GM23338 (cell line): ENCODE results near the gene BIRC3. TPM values are rescaled to one million over a fixed set of nuclear protein-coding genes. Genes with fewer than 3 reads are reported as not detected.

Source experiments
- ATAC-seq: fragments of 200-7000 bp; cut with Tn5 transposase; 3 replicates; pipeline ENCODE4 v1.9.1; 2020
- DNase-seq: peaks from one replicate; pipeline ENCODE4 v3.0.0-alpha.2; 2015; ENCODE audit warnings: low spot score
- H2AFZ ChIP-seq: fragments of 200-600 bp; sonication (generic); 2 replicates; pipeline ENCODE4 v1.8.0; 2016; ENCODE audit warnings: antibody characterized with exemption, mild to moderate bottlenecking, moderate library complexity
- H3F3A ChIP-seq: fragments of 200-600 bp; sonication (generic); replicated peaks from 2 replicates; pipeline ENCODE4 v1.8.0; 2017; ENCODE audit warnings: antibody characterized with exemption, mixed run types, low read depth
- H3K27ac ChIP-seq: fragments of 200-600 bp; sonication (generic); 2 replicates; pipeline ENCODE4 v1.6.1; 2016; ENCODE audit warnings: low read depth
- H3K27me3 ChIP-seq: fragments of 200-600 bp; sonication (generic); 2 replicates; pipeline ENCODE4 v1.8.0; 2016; ENCODE audit warnings: mild to moderate bottlenecking, mixed run types, moderate library complexity; ENCODE audit not compliant: insufficient read depth
- H3K36me3 ChIP-seq: fragments of 200-600 bp; sonication (generic); 2 replicates; pipeline ENCODE4 v1.8.0; 2016; ENCODE audit warnings: mild to moderate bottlenecking; ENCODE audit not compliant: insufficient read depth
- H3K4me1 ChIP-seq: fragments of 200-600 bp; sonication (generic); 2 replicates; pipeline ENCODE4 v1.8.0; 2016; ENCODE audit warnings: mild to moderate bottlenecking, moderate library complexity; ENCODE audit not compliant: insufficient read depth
- H3K4me2 ChIP-seq: fragments of 200-600 bp; sonication (generic); 2 replicates; pipeline ENCODE4 v1.7.1; 2017; ENCODE audit warnings: mixed run types
- H3K4me3 ChIP-seq: fragments of 200-600 bp; sonication (generic); 2 replicates; pipeline ENCODE4 v1.6.1; 2016; ENCODE audit warnings: mixed run types
- H3K79me2 ChIP-seq: fragments of 200-600 bp; sonication (generic); replicated peaks from 2 replicates; pipeline ENCODE4 v1.8.0; 2017; ENCODE audit warnings: mild to moderate bottlenecking; ENCODE audit not compliant: insufficient read depth
- H3K9me2 ChIP-seq: fragments of 200-600 bp; sonication (generic); 2 replicates; pipeline ENCODE4 v1.8.0; 2017; ENCODE audit not compliant: insufficient read depth
- H4K20me1 ChIP-seq: fragments of 200-600 bp; sonication (generic); replicated peaks from 2 replicates; pipeline ENCODE4 v1.8.0; 2017; ENCODE audit warnings: mild to moderate bottlenecking; ENCODE audit not compliant: insufficient read depth
- H3K27ac Mint-ChIP-seq: 2 replicates; pipeline ENCODE4 v1.8.0; 2020; ENCODE audit warnings: inconsistent platforms, mild to moderate bottlenecking, moderate library complexity, mixed read lengths
- H3K27me3 Mint-ChIP-seq: 3 replicates; pipeline ENCODE4 v1.8.0; 2022; ENCODE audit warnings: low read depth, mild to moderate bottlenecking, moderate library complexity, mixed read lengths, inconsistent platforms; ENCODE audit not compliant: insufficient read depth, poor library complexity
- H3K36me3 Mint-ChIP-seq: 3 replicates; pipeline ENCODE4 v1.8.0; 2021; ENCODE audit warnings: low read depth, mild to moderate bottlenecking, inconsistent platforms, moderate library complexity, mixed read lengths
- H3K4me1 Mint-ChIP-seq: 3 replicates; pipeline ENCODE4 v1.8.0; 2020; ENCODE audit warnings: mild to moderate bottlenecking, inconsistent platforms, mixed read lengths
- H3K4me3 Mint-ChIP-seq: 3 replicates; pipeline ENCODE4 v1.8.0; 2021; ENCODE audit warnings: moderate library complexity, mild to moderate bottlenecking, inconsistent platforms, mixed read lengths
- H3K9me3 Mint-ChIP-seq: 3 replicates; pipeline ENCODE4 v1.8.0; 2020; ENCODE audit warnings: moderate library complexity, mild to moderate bottlenecking, inconsistent platforms, mixed read lengths
- CREB1 ChIP-seq: fragments of 250-450 bp; sonication (Bioruptor Pico); IDR thresholded peaks from 2 replicates; pipeline ENCODE4 v1.5.0; 2020; ENCODE audit warnings: low read depth, mild to moderate bottlenecking, moderate library complexity
- EZH2 ChIP-seq: fragments of 200-600 bp; sonication (generic); IDR thresholded peaks from one replicate; pipeline ENCODE4 v1.8.0; 2017; ENCODE audit warnings: antibody characterized with exemption, mild to moderate bottlenecking, low read depth; ENCODE audit not compliant: unreplicated experiment
- EZH2phosphoT487 ChIP-seq: fragments of 200-600 bp; sonication (generic); IDR thresholded peaks from one replicate; pipeline ENCODE4 v1.8.1; 2018; ENCODE audit warnings: antibody characterized with exemption; ENCODE audit not compliant: unreplicated experiment
- JUNB ChIP-seq: IDR thresholded peaks from one replicate; pipeline ENCODE4 v1.6.1; 2016; ENCODE audit warnings: antibody characterized with exemption; ENCODE audit not compliant: unreplicated experiment
- STAT1 ChIP-seq: IDR thresholded peaks from one replicate; pipeline ENCODE4 v1.6.1; 2016; ENCODE audit warnings: antibody characterized with exemption; ENCODE audit not compliant: unreplicated experiment
- ZNF114 ChIP-seq: fragments of 250-450 bp; sonication (Bioruptor Pico); IDR thresholded peaks from 2 replicates; pipeline ENCODE4 v1.5.0; 2020; ENCODE audit warnings: mild to moderate bottlenecking, moderate library complexity
- ZNF331 ChIP-seq: fragments of 250-450 bp; sonication (Bioruptor Pico); IDR thresholded peaks from 2 replicates; pipeline ENCODE4 v1.5.0; 2020; ENCODE audit warnings: low read depth, mild to moderate bottlenecking, moderate library complexity
- polyA plus RNA-seq: library from polyadenylated mRNA; unstranded; fragments of >200 nt; fragmentation: Nextera tagmentation; extraction: Ambion mirVana; gene quantifications from 2 replicates; pipeline ENCODE4 v1.2.1, GENCODE V29; 2016
- total RNA-seq: library from RNA; depleted of rRNA; stranded (reverse); fragments of >200 nt; shearing (Covaris generic); gene quantifications from 2 replicates; pipeline ENCODE4 v1.2.3, GENCODE V29; 2014
- TF ChIP-seq, protein P1 (sequence below), 2 experiments: fragments of 200-600 bp in 1 of 2; sonication (generic) in 1 of 2; conservative IDR thresholded peaks; 2 replicates each; pipeline versions ENCODE4 v1.5.1 to v1.6.1; 2016 to 2017; ENCODE audit warnings: antibody characterized with exemption in 2 of 2, low read depth in 2 of 2, mild to moderate bottlenecking in 2 of 2, moderate library complexity in 1 of 2
- TF ChIP-seq, protein P2 (sequence below): IDR thresholded peaks from one replicate; pipeline ENCODE4 v1.6.1; 2018; ENCODE audit warnings: antibody characterized with exemption; ENCODE audit not compliant: unreplicated experiment
- TF ChIP-seq, protein P3 (sequence below): fragments of 250-450 bp; sonication (Bioruptor Pico); IDR thresholded peaks from 2 replicates; pipeline ENCODE4 v1.5.0; 2020; ENCODE audit warnings: mild to moderate bottlenecking, moderate library complexity

BIRC3 gene
- total and polyA plus RNA-seq, 2 experiments from 2014 or later: 0.03 TPM; not detected in 1

GRCh38 chr11:102284008-102284407, 33.3 kb upstream of the BIRC3 start (continued):
- TF ChIP-seq, protein P1, sequence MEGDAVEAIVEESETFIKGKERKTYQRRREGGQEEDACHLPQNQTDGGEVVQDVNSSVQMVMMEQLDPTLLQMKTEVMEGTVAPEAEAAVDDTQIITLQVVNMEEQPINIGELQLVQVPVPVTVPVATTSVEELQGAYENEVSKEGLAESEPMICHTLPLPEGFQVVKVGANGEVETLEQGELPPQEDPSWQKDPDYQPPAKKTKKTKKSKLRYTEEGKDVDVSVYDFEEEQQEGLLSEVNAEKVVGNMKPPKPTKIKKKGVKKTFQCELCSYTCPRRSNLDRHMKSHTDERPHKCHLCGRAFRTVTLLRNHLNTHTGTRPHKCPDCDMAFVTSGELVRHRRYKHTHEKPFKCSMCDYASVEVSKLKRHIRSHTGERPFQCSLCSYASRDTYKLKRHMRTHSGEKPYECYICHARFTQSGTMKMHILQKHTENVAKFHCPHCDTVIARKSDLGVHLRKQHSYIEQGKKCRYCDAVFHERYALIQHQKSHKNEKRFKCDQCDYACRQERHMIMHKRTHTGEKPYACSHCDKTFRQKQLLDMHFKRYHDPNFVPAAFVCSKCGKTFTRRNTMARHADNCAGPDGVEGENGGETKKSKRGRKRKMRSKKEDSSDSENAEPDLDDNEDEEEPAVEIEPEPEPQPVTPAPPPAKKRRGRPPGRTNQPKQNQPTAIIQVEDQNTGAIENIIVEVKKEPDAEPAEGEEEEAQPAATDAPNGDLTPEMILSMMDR (conservative IDR thresholded peaks at IDR 0.05; ENCODE audit: low read depth in 2 of 2): no peak

DNA sequence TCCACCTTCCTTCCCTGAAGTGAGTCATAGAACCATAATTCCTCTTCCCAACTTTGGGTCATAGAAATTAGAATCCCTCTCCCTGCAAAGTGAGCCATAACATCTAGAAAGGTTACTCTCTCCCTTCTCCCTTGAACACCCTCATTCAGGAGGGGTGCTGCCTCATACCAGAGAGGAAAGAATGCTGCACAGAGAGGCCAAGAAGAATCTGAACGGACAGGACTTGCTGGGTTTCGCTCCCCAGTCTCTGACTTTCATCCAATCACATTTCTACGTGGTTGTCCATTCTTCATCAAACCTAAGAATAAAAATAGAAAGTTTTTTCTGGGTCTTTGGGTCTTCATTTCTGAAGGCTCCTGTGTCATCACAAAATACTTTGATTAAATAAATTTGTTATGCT, 31.0 kb upstream of the BIRC3 start:
- peaks cover 14% of the 10 kb centered on the region for H3K4me1 Mint-ChIP-seq
- no peak for DNase-seq
- peaks cover under 1% of the 10 kb centered on the region; the same call in 1 of the 2 replicates for H3K4me1 ChIP-seq
- no peak for ATAC-seq
- H4K20me1 ChIP-seq: no peaks in the 10 kb centered on the region
- H3K36me3 ChIP-seq: no peaks in the 10 kb centered on the region
- no peak overlapping the region for H3K4me2 ChIP-seq
- H3K27me3 ChIP-seq: no peaks in the 10 kb centered on the region
- H3F3A ChIP-seq: 0 out of 2 replicates have a peak, but pooled peaks cover 2% of the 10 kb centered on the region
- no peaks in the 10 kb centered on the region for H3K9me2 ChIP-seq
- no peak overlapping the region for H3K4me3 ChIP-seq
- no peak overlapping the region for H3K27ac Mint-ChIP-seq
- H2AFZ ChIP-seq: peak overlapping the region; percentile 81
- no peaks in the 10 kb centered on the region for H3K36me3 Mint-ChIP-seq
- no peaks in the 10 kb centered on the region for H3K9me3 Mint-ChIP-seq
- no peak overlapping the region for H3K27ac ChIP-seq
- H3K79me2 ChIP-seq: no peaks in the 10 kb centered on the region
- H3K4me3 Mint-ChIP-seq: no peak overlapping the region
- peaks cover 3% of the 10 kb centered on the region for H3K27me3 Mint-ChIP-seq
- TF ChIP-seq ZNF114 (CRISPR knock-in tag) (no peak), EZH2 (no peak), STAT1 (no peak), CREB1 (CRISPR knock-in tag) (no peak), EZH2phosphoT487 (no peak), JUNB (no peak), ZNF331 (CRISPR knock-in tag) (no peak)
- TF ChIP-seq, protein P2, sequence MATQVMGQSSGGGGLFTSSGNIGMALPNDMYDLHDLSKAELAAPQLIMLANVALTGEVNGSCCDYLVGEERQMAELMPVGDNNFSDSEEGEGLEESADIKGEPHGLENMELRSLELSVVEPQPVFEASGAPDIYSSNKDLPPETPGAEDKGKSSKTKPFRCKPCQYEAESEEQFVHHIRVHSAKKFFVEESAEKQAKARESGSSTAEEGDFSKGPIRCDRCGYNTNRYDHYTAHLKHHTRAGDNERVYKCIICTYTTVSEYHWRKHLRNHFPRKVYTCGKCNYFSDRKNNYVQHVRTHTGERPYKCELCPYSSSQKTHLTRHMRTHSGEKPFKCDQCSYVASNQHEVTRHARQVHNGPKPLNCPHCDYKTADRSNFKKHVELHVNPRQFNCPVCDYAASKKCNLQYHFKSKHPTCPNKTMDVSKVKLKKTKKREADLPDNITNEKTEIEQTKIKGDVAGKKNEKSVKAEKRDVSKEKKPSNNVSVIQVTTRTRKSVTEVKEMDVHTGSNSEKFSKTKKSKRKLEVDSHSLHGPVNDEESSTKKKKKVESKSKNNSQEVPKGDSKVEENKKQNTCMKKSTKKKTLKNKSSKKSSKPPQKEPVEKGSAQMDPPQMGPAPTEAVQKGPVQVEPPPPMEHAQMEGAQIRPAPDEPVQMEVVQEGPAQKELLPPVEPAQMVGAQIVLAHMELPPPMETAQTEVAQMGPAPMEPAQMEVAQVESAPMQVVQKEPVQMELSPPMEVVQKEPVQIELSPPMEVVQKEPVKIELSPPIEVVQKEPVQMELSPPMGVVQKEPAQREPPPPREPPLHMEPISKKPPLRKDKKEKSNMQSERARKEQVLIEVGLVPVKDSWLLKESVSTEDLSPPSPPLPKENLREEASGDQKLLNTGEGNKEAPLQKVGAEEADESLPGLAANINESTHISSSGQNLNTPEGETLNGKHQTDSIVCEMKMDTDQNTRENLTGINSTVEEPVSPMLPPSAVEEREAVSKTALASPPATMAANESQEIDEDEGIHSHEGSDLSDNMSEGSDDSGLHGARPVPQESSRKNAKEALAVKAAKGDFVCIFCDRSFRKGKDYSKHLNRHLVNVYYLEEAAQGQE: no peak
- TF ChIP-seq, protein P1 (conservative IDR thresholded peaks at IDR 0.05; ENCODE audit: low read depth in 2 of 2): no peak
- TF ChIP-seq, protein P3, sequence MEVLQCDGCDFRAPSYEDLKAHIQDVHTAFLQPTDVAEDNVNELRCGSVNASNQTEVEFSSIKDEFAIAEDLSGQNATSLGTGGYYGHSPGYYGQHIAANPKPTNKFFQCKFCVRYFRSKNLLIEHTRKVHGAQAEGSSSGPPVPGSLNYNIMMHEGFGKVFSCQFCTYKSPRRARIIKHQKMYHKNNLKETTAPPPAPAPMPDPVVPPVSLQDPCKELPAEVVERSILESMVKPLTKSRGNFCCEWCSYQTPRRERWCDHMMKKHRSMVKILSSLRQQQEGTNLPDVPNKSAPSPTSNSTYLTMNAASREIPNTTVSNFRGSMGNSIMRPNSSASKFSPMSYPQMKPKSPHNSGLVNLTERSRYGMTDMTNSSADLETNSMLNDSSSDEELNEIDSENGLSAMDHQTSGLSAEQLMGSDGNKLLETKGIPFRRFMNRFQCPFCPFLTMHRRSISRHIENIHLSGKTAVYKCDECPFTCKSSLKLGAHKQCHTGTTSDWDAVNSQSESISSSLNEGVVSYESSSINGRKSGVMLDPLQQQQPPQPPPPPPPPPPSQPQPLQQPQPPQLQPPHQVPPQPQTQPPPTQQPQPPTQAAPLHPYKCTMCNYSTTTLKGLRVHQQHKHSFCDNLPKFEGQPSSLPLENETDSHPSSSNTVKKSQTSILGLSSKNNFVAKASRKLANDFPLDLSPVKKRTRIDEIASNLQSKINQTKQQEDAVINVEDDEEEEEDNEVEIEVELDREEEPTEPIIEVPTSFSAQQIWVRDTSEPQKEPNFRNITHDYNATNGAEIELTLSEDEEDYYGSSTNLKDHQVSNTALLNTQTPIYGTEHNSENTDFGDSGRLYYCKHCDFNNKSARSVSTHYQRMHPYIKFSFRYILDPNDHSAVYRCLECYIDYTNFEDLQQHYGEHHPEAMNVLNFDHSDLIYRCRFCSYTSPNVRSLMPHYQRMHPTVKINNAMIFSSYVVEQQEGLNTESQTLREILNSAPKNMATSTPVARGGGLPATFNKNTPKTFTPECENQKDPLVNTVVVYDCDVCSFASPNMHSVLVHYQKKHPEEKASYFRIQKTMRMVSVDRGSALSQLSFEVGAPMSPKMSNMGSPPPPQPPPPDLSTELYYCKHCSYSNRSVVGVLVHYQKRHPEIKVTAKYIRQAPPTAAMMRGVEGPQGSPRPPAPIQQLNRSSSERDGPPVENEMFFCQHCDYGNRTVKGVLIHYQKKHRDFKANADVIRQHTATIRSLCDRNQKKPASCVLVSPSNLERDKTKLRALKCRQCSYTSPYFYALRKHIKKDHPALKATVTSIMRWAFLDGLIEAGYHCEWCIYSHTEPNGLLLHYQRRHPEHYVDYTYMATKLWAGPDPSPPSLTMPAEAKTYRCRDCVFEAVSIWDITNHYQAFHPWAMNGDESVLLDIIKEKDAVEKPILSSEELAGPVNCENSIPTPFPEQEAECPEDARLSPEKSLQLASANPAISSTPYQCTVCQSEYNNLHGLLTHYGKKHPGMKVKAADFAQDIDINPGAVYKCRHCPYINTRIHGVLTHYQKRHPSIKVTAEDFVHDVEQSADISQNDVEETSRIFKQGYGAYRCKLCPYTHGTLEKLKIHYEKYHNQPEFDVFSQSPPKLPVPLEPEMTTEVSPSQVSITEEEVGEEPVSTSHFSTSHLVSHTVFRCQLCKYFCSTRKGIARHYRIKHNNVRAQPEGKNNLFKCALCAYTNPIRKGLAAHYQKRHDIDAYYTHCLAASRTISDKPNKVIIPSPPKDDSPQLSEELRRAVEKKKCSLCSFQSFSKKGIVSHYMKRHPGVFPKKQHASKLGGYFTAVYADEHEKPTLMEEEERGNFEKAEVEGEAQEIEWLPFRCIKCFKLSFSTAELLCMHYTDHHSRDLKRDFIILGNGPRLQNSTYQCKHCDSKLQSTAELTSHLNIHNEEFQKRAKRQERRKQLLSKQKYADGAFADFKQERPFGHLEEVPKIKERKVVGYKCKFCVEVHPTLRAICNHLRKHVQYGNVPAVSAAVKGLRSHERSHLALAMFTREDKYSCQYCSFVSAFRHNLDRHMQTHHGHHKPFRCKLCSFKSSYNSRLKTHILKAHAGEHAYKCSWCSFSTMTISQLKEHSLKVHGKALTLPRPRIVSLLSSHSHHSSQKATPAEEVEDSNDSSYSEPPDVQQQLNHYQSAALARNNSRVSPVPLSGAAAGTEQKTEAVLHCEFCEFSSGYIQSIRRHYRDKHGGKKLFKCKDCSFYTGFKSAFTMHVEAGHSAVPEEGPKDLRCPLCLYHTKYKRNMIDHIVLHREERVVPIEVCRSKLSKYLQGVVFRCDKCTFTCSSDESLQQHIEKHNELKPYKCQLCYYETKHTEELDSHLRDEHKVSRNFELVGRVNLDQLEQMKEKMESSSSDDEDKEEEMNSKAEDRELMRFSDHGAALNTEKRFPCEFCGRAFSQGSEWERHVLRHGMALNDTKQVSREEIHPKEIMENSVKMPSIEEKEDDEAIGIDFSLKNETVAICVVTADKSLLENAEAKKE: no peak
